ENCODE data around the gene ELF2.
A peak's percentile ranks its signal among the peaks of the same experiment; 100 is the strongest.
"Not testable (repeated sequence)": the region's sequence is repeated elsewhere in the genome, so short reads cannot be mapped to it uniquely, and the experiment has no call there.

ELF2 gene

GRCh38 chr4:139078926-139079325, 98.1 kb downstream of the ELF2 start:
- DNase-seq (ENCODE audit: low spot score) = no peak

- no peak for DNase-seq (ENCODE audit: low spot score)
These were observed 99.3 kb downstream of the ELF2 start for GRCh38 chr4:139077567-139078355.

GRCh38 chr4:139076016-139076744, 100.8 kb downstream of the ELF2 start:
- DNase-seq (ENCODE audit: low spot score) = no peak

GRCh38 chr4:139060591-139060990, 116.4 kb downstream of the ELF2 start:
- no peak for DNase-seq (ENCODE audit: low spot score)

- not testable (repeated sequence) for DNase-seq (ENCODE audit: low spot score)
These were observed 118.0 kb downstream of the ELF2 start for GRCh38 chr4:139059026-139059425.

- no peak for DNase-seq (ENCODE audit: low spot score)
These were observed 122.1 kb downstream of the ELF2 start for GRCh38 chr4:139054791-139055505.

- DNase-seq (ENCODE audit: low spot score) = no peak
These were observed 123.1 kb downstream of the ELF2 start for GRCh38 chr4:139053909-139054308.

GRCh38 chr4:139050446-139050845, 126.6 kb downstream of the ELF2 start:
- DNase-seq (ENCODE audit: low spot score) = no peak

GRCh38 chr4:139048026-139048425, 129.0 kb downstream of the ELF2 start:
- DNase-seq (ENCODE audit: low spot score) = no peak

- DNase-seq (ENCODE audit: low spot score) = no peak
These were observed 132.7 kb downstream of the ELF2 start for GRCh38 chr4:139044291-139044690.

- no peak for DNase-seq (ENCODE audit: low spot score)
These were observed 134.0 kb downstream of the ELF2 start for GRCh38 chr4:139042981-139043460.

- DNase-seq (ENCODE audit: low spot score) = no peak
These were observed 138.1 kb downstream of the ELF2 start for GRCh38 chr4:139038874-139039443.

- no peak for DNase-seq (ENCODE audit: low spot score)
These were observed 140.1 kb downstream of the ELF2 start for GRCh38 chr4:139036885-139037284.

GRCh38 chr4:139035650-139036049, 141.4 kb downstream of the ELF2 start:
- no peak for DNase-seq (ENCODE audit: low spot score)

GRCh38 chr4:139030614-139031235, 146.3 kb downstream of the ELF2 start:
- DNase-seq (ENCODE audit: low spot score) = peak; percentile 85

- not testable (repeated sequence) for DNase-seq (ENCODE audit: low spot score)
These were observed 147.1 kb downstream of the ELF2 start for GRCh38 chr4:139029866-139030363.

- DNase-seq (ENCODE audit: low spot score) = no peak
These were observed 148.8 kb downstream of the ELF2 start for GRCh38 chr4:139028191-139028661.

GRCh38 chr4:139027776-139028175, 149.2 kb downstream of the ELF2 start:
- DNase-seq (ENCODE audit: low spot score) = no peak

GRCh38 chr4:139025841-139026240, 151.2 kb downstream of the ELF2 start:
- DNase-seq (ENCODE audit: low spot score) = no peak

GRCh38 chr4:139024686-139025085, 152.3 kb downstream of the ELF2 start:
- DNase-seq (ENCODE audit: low spot score) = no peak

GRCh38 chr4:139022835-139023234, 154.2 kb downstream of the ELF2 start:
- no peak for DNase-seq (ENCODE audit: low spot score)
